DND-41 (cell line): ENCODE results near the gene PRSS56.

ENCODE experiments used
- ATAC-seq: fragments of 200-7000 bp; cut with Tn5 transposase; 3 replicates; pipeline ENCODE4 v1.9.1; 2021; ENCODE audit warnings: low read depth; ENCODE audit not compliant: insufficient read depth
- DNase-seq: peaks from one replicate; pipeline ENCODE4 v3.0.0-alpha.2; 2020
- H2AFZ ChIP-seq: 2 replicates; pipeline ENCODE4 v1.6.0; 2012; ENCODE audit warnings: low read depth, low read length
- H3K27ac ChIP-seq: 2 replicates; pipeline ENCODE4 v1.5.1; 2012; ENCODE audit warnings: low read length, inconsistent platforms
- H3K27me3 ChIP-seq: fragments of 200-600 bp; sonication (generic); 2 replicates; pipeline ENCODE4 v1.6.0; 2012; ENCODE audit warnings: low read length, mild to moderate bottlenecking, inconsistent platforms; ENCODE audit not compliant: insufficient read depth, poor library complexity
- H3K36me3 ChIP-seq: 2 replicates; pipeline ENCODE4 v1.5.1; 2012; ENCODE audit warnings: low read length, inconsistent platforms; ENCODE audit not compliant: insufficient read depth
- H3K4me1 ChIP-seq: 2 replicates; pipeline ENCODE4 v1.5.1; 2012; ENCODE audit warnings: mild to moderate bottlenecking, low read length; ENCODE audit not compliant: insufficient read depth
- H3K4me2 ChIP-seq: 2 replicates; pipeline ENCODE4 v1.6.0; 2012; ENCODE audit warnings: mild to moderate bottlenecking, moderate library complexity, low read length, inconsistent platforms; ENCODE audit not compliant: insufficient read depth
- H3K4me3 ChIP-seq, 2 experiments: fragments of 200-600 bp in 1 of 2; shearing (Covaris generic) in 1 of 2; 2 replicates each; pipeline ENCODE4 v1.5.1; 2012 to 2016; ENCODE audit warnings: inconsistent platforms in 2 of 2, low read length in 2 of 2, mild to moderate bottlenecking in 2 of 2, low read depth in 1 of 2, moderate library complexity in 1 of 2
- H3K79me2 ChIP-seq: 2 replicates; pipeline ENCODE4 v1.6.0; 2012; ENCODE audit warnings: low read length, inconsistent platforms; ENCODE audit not compliant: insufficient read depth
- H3K9ac ChIP-seq: 2 replicates; pipeline ENCODE4 v1.6.0; 2012; ENCODE audit warnings: low read depth, mild to moderate bottlenecking, inconsistent platforms, low read length, moderate library complexity
- H3K9me3 ChIP-seq: 2 replicates; pipeline ENCODE4 v1.5.1; 2012; ENCODE audit warnings: low read length, moderate library complexity, mild to moderate bottlenecking, inconsistent platforms; ENCODE audit not compliant: insufficient read depth, severe bottlenecking
- H4K20me1 ChIP-seq: 2 replicates; pipeline ENCODE4 v1.6.0; 2012; ENCODE audit warnings: low read length; ENCODE audit not compliant: insufficient read depth
- CTCF ChIP-seq: IDR thresholded peaks from 2 replicates; pipeline ENCODE4 v1.5.1; 2012; ENCODE audit warnings: borderline replicate concordance, low read length, moderate library complexity, mild to moderate bottlenecking; ENCODE audit not compliant: poor library complexity, severe bottlenecking; ENCODE audit errors: extremely low read depth
- EZH2 ChIP-seq: IDR thresholded peaks from 3 replicates; pipeline ENCODE4 v1.6.1; 2012; ENCODE audit warnings: borderline replicate concordance, low read depth, mild to moderate bottlenecking, moderate library complexity, low read length, inconsistent platforms; ENCODE audit not compliant: severe bottlenecking

Gene PRSS56

GRCh38 chr2:232486558-232487384, 33.4 kb upstream of the PRSS56 start:
- ATAC-seq (no peak), DNase-seq (no peak)
- H3K27ac ChIP-seq, result no peak overlapping the region
- no peaks in the 10 kb centered on the region for H3K27me3 ChIP-seq
- no peaks in the 10 kb centered on the region for H3K36me3 ChIP-seq
- H3K4me1 ChIP-seq, result no peaks in the 10 kb centered on the region
- H3K79me2 ChIP-seq, result no peaks in the 10 kb centered on the region
- H3K4me3 ChIP-seq, result no peak overlapping the region
- no peak overlapping the region for H3K9ac ChIP-seq
- no peak for TF ChIP-seq CTCF
- no peak for TF ChIP-seq EZH2
- H4K20me1 ChIP-seq, result no peaks in the 10 kb centered on the region; the same call in 1 of the 2 replicates
- H3K4me2 ChIP-seq, result no peak overlapping the region
- H2AFZ ChIP-seq, result no peak overlapping the region
- H3K9me3 ChIP-seq, result no peaks in the 10 kb centered on the region

- TF ChIP-seq EZH2, result no peak
- no peak for TF ChIP-seq CTCF
- Histone ChIP-seq H3K4me1 (no peaks in the 10 kb centered on the region), H3K79me2 (no peaks in the 10 kb centered on the region), H2AFZ (no peak within 1 kb of the TSS), H3K9me3 (no peaks in the 10 kb centered on the region), H4K20me1 (no peaks in the 10 kb centered on the region; the same call in 1 of the 2 replicates), H3K4me3 (no peak within 1 kb of the TSS), H3K9ac (no peak within 1 kb of the TSS), H3K27ac (no peak within 1 kb of the TSS), H3K4me2 (no peak within 1 kb of the TSS), H3K27me3 (no peaks in the 10 kb centered on the region), H3K36me3 (no peaks in the 10 kb centered on the region)
- DNase-seq, result no peak
- no peak for ATAC-seq
These were observed 32.6 kb upstream of the PRSS56 start, which contains the start of gene ECEL1 for GRCh38 chr2:232487385-232488096. ECEL1 (minus strand) TSS chr2:232487834; CDS start chr2:232486653, 1,181 bp downstream.

- Histone ChIP-seq H2AFZ (no peak overlapping the region), H3K27me3 (no peaks in the 10 kb centered on the region), H4K20me1 (no peaks in the 10 kb centered on the region; the same call in none of the 2 replicates), H3K9ac (no peak overlapping the region), H3K4me1 (no peaks in the 10 kb centered on the region), H3K4me2 (no peak overlapping the region), H3K27ac (no peak overlapping the region), H3K4me3 (no peak overlapping the region), H3K79me2 (no peaks in the 10 kb centered on the region), H3K9me3 (no peaks in the 10 kb centered on the region), H3K36me3 (no peaks in the 10 kb centered on the region)
- no peak for DNase-seq
- no peak for TF ChIP-seq EZH2
- TF ChIP-seq CTCF, result no peak
- ATAC-seq, result no peak
These were observed 32.0 kb upstream of the PRSS56 start for GRCh38 chr2:232488097-232488711.
